Smooth muscle cell of trachea (primary cell): ENCODE results near the gene NPC1. TPM values are rescaled to one million over a fixed set of nuclear protein-coding genes. Genes with fewer than 3 reads are reported as not detected.

ENCODE experiments used
- total RNA-seq: library from RNA; depleted of rRNA; stranded (reverse); fragments of >200 nt; gene quantifications from 2 replicates; pipeline ENCODE4 v1.2.1, GENCODE V29; 2014

The NPC1 gene
- total RNA-seq, result 80.6 and 94.5 TPM in 2 replicates

DNA sequence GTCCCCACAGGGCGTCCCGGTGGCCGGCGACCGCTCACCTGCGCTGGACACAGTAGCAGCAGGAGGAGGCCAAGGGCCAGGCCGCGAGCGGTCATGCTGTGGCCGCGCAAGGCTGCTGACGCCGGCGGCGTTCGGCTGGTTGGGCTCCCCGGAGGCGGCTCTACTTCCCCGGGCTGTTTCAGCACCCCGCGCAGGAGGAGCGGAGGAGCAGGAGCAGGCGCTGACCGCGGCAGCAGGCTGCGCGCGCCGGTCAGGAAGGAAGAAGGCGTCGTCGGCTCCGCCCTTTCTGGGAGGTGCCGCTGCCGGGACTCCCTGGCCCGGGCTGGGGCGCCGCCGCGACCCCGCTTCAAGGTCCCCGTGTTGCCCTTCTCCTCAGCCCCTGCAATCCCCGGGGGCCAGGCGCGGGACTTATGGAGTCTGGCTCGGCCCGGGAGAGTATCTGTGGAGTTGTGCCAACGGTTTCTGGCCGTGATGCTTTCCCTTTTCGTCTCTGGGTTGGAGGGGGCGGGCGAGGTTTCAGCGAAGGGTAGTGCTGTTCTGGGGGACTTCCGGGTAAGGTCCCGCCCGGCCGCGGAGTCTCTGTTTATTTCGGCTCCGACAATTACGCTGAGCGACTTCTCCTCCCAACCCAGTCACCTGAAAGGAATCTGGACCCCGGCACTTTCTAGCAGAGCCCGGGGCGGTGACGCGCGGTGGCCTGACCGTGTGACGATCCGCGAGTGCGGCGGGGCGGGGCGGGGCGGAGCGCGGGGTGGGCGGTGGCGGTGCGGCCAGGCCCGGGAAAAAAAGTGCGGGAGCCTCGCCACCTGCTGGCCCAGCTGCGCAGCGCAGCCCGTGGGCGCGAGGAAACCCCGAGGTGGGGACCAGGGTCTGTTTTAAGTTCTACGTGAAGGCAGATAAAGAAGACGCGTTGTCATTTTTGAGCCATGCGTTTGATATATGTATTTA lies at the start of gene NPC1:
NPC1 (minus strand) TSS at position 258 of the 948 bp plus-strand sequence; CDS start at position 95, 163 bp downstream.

DNA sequence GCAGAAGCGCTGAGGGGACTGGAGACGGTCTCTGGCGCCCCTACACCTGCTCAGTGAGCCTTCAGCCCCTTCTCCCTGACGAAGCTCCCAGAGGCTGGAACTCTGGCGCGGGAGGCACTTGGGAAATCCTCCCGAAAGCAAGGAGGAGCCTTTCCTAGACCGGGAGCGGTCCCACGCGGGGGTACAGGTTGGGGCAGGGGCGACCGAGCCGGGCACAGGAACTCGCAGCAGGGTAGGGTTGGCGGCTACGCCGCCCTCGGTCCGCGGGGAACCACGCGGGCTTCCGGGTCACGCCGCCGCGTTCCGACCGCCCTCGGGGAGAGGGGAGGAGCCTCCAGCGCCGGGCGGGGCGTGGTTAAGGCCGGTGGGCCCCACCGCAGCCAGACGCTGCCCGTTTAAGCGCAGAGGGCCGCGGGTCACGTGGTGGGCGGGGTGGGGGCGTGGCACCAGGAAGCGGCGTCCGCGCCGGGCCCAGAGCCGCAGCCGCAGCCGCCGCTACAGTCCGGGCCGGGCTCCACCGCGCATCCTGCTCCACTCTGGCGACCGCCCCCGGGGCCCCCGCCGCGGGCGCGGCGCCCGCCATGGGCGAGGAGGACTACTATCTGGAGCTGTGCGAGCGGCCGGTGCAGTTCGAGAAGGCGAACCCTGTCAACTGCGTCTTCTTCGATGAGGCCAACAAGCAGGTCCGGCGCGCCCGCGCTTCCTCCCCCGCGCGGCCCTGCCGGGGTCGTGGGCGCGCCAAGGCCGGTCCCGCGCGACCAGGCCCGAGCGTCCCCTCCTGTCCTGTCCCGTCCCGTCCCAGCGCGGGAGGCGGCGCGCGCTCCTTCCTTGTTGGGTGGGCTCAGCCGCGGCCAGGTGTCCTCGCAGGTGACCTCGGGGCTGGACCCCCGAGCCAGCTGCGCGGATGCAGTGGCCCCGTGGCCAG lies 83.0 kb downstream of the NPC1 start, which contains the start of gene RMC1:
RMC1 (plus strand) TSS at position 474 of the 925 bp plus-strand sequence; CDS start at position 582, 108 bp downstream.

Other genes starting within 250 kb of the NPC1 start
- gene RIOK3, start 133.2 kb downstream of the NPC1 start, total RNA-seq, result 65.2 and 82.6 TPM in 2 replicates
- gene RMC1, start 83.0 kb downstream of the NPC1 start, total RNA-seq, result 21.1 and 30.1 TPM in 2 replicates
- 8.6 and 15.5 TPM in 2 replicates for gene ANKRD29, start 76.4 kb upstream of the NPC1 start, total RNA-seq
- gene LAMA3, start 102.9 kb upstream of the NPC1 start, total RNA-seq, result 7.4 and 13.2 TPM in 2 replicates